Panc1 (cell line): Measurements from ENCODE around the gene TBC1D9B. TPM values are rescaled to one million over a fixed set of nuclear protein-coding genes. Genes with fewer than 3 reads are reported as not detected.

Experiments
- ATAC-seq: fragments of 200-7000 bp; cut with Tn5 transposase; 2 replicates; pipeline ENCODE4 v1.9.1; 2020; ENCODE audit warnings: mild to moderate bottlenecking, moderate library complexity
- BruUV-seq: library from RNA; stranded (reverse); fragments of 400-500 nt; replicated peaks from 2 replicates; lab custom pipeline; 2021; lab: Mats Ljungman, UMichigan
- CTCF ChIA-PET: fragments of 300-600 bp; sonication (Branson Sonifier 250); formaldehyde crosslinking; loops from one replicate; lab custom pipeline; 2022; ENCODE audit warnings: antibody characterized with exemption; lab: Charles Lee
- POLR2A ChIA-PET: fragments of 300-600 bp; sonication (Branson Sonifier 250); formaldehyde crosslinking; loops from one replicate; lab custom pipeline; 2022; ENCODE audit warnings: antibody characterized with exemption; lab: Charles Lee
- DNase-seq: peaks from one replicate; pipeline ENCODE4 v3.0.0-alpha.2; 2010; ENCODE audit warnings: low read depth, low spot score
- H3K27ac ChIP-seq: 2 replicates; pipeline ENCODE4 v1.5.1; 2011; ENCODE audit warnings: mild to moderate bottlenecking, low read length, inconsistent platforms
- H3K27me3 ChIP-seq: fragments of 200-500 bp; sonication (Bioruptor generic); 2 replicates; pipeline ENCODE4 v1.6.0; 2014; ENCODE audit warnings: low read length, inconsistent platforms; ENCODE audit not compliant: control insufficient read depth, insufficient read depth
- H3K36me3 ChIP-seq: fragments of 200-500 bp; sonication (Bioruptor generic); 2 replicates; pipeline ENCODE4 v1.5.1; 2014; ENCODE audit warnings: inconsistent platforms, mild to moderate bottlenecking, low read length, moderate library complexity; ENCODE audit not compliant: control insufficient read depth, insufficient read depth
- H3K4me1 ChIP-seq: 2 replicates; pipeline ENCODE4 v1.5.1; 2011; ENCODE audit warnings: inconsistent platforms, mild to moderate bottlenecking, low read length, moderate library complexity; ENCODE audit not compliant: control insufficient read depth, insufficient read depth
- H3K4me3 ChIP-seq, 2 experiments: 2 replicates each; pipeline ENCODE4 v1.5.1; 2011 to 2012; ENCODE audit warnings: low read depth in 2 of 2, low read length in 2 of 2, mild to moderate bottlenecking in 2 of 2, inconsistent platforms in 1 of 2, moderate library complexity in 1 of 2
- H3K9me3 ChIP-seq: fragments of 200-500 bp; sonication (Bioruptor generic); 2 replicates; pipeline ENCODE4 v1.5.1; 2014; ENCODE audit warnings: low read depth, mild to moderate bottlenecking, inconsistent platforms, low read length, moderate library complexity; ENCODE audit not compliant: control insufficient read depth, insufficient read depth
- POLR2AphosphoS5 ChIP-seq: IDR thresholded peaks from 2 replicates; pipeline ENCODE4 v1.6.1; 2012; ENCODE audit warnings: mild to moderate bottlenecking, low read depth, low read length, moderate library complexity
- SIN3A ChIP-seq: IDR thresholded peaks from 2 replicates; pipeline ENCODE4 v1.6.1; 2012; ENCODE audit warnings: low read depth, mild to moderate bottlenecking, low read length, moderate library complexity, borderline replicate concordance; ENCODE audit not compliant: insufficient read depth
- TCF7L2 ChIP-seq: IDR thresholded peaks from 2 replicates; pipeline ENCODE4 v1.6.1; 2011; ENCODE audit warnings: mild to moderate bottlenecking, low read depth, low read length, inconsistent platforms
- in situ Hi-C: cut with HindIII; loops from 2 replicates; pipeline ENCODE4 v1.10.0; 2016; ENCODE audit warnings: low sequenced_read_pairs, low pct_unique_long_range_greater_than_20kb
- intact Hi-C: fragments of 100-400 bp; cut with micrococcal nuclease; formaldehyde crosslinking; loops from one replicate; pipeline ENCODE4 v1.10.0; 2022; ENCODE audit not compliant: unreplicated experiment
- total RNA-seq: library from RNA; stranded (reverse); gene quantifications from one replicate; pipeline ENCODE4 v1.2.1, GENCODE V29; 2021; ENCODE audit not compliant: unreplicated experiment
- TF ChIP-seq, protein P1 (sequence below): fragments of 450-650 bp; IDR thresholded peaks from 2 replicates; pipeline ENCODE4 v1.5.1; 2017; ENCODE audit warnings: mild to moderate bottlenecking
- TF ChIP-seq, protein P2 (sequence below), 2 experiments: IDR thresholded peaks; 2 replicates each; pipeline ENCODE4 v1.6.1; 2011 to 2012; ENCODE audit warnings: low read depth in 2 of 2, control low read depth in 1 of 2, low read length in 1 of 2, mild to moderate bottlenecking in 1 of 2, moderate library complexity in 1 of 2; ENCODE audit not compliant: insufficient read depth in 1 of 2

Gene TBC1D9B
- total RNA-seq, 1 experiment from 2014 or later = 131 TPM

DNA sequence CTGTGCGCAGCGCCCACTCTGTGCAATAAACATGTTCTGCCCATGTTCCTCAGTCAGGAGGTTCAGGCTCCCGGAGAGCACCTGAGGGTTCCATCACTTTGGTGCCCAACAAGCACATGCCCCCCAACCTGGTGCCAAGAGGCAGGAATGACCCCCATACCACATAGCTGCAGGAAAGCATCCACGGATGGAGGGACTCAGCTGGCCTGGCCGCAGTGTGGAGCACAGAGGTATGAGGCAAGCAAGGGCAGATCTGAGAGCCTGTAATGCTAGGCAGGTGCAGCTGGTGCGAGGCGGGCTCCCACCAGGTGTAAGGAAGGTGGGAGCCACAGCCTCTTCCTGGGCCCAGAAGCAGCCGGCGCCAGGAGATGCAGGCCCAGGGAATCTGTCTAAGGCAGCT is 44.8 kb downstream of the TBC1D9B start:
- ATAC-seq (no peak), DNase-seq (no peak)
- in situ Hi-C loops = no loop called here
- no peak overlapping the region for H3K27ac ChIP-seq
- intact Hi-C loops = no loop called here
- H3K9me3 ChIP-seq = no peaks in the 10 kb centered on the region
- no peaks in the 10 kb centered on the region for H3K27me3 ChIP-seq
- H3K4me3 ChIP-seq = no peak overlapping the region
- H3K4me1 ChIP-seq = peaks cover 6% of the 10 kb centered on the region
- no TSS peak for BruUV-seq
- TF ChIP-seq TCF7L2 (no peak), SIN3A (no peak), POLR2AphosphoS5 (no peak)
- TF ChIP-seq, protein P1, sequence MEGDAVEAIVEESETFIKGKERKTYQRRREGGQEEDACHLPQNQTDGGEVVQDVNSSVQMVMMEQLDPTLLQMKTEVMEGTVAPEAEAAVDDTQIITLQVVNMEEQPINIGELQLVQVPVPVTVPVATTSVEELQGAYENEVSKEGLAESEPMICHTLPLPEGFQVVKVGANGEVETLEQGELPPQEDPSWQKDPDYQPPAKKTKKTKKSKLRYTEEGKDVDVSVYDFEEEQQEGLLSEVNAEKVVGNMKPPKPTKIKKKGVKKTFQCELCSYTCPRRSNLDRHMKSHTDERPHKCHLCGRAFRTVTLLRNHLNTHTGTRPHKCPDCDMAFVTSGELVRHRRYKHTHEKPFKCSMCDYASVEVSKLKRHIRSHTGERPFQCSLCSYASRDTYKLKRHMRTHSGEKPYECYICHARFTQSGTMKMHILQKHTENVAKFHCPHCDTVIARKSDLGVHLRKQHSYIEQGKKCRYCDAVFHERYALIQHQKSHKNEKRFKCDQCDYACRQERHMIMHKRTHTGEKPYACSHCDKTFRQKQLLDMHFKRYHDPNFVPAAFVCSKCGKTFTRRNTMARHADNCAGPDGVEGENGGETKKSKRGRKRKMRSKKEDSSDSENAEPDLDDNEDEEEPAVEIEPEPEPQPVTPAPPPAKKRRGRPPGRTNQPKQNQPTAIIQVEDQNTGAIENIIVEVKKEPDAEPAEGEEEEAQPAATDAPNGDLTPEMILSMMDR = no peak
- TF ChIP-seq, protein P2, sequence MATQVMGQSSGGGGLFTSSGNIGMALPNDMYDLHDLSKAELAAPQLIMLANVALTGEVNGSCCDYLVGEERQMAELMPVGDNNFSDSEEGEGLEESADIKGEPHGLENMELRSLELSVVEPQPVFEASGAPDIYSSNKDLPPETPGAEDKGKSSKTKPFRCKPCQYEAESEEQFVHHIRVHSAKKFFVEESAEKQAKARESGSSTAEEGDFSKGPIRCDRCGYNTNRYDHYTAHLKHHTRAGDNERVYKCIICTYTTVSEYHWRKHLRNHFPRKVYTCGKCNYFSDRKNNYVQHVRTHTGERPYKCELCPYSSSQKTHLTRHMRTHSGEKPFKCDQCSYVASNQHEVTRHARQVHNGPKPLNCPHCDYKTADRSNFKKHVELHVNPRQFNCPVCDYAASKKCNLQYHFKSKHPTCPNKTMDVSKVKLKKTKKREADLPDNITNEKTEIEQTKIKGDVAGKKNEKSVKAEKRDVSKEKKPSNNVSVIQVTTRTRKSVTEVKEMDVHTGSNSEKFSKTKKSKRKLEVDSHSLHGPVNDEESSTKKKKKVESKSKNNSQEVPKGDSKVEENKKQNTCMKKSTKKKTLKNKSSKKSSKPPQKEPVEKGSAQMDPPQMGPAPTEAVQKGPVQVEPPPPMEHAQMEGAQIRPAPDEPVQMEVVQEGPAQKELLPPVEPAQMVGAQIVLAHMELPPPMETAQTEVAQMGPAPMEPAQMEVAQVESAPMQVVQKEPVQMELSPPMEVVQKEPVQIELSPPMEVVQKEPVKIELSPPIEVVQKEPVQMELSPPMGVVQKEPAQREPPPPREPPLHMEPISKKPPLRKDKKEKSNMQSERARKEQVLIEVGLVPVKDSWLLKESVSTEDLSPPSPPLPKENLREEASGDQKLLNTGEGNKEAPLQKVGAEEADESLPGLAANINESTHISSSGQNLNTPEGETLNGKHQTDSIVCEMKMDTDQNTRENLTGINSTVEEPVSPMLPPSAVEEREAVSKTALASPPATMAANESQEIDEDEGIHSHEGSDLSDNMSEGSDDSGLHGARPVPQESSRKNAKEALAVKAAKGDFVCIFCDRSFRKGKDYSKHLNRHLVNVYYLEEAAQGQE (IDR thresholded peaks at IDR 0.05; ENCODE audit: insufficient read depth in 1 of 2, low read depth in 2 of 2, low read length in 1 of 2) = no peak
- CTCF ChIA-PET = no interaction called here
- POLR2A ChIA-PET = no interaction called here
- no peaks in the 10 kb centered on the region; the same call in 1 of the 2 replicates for H3K36me3 ChIP-seq

DNA sequence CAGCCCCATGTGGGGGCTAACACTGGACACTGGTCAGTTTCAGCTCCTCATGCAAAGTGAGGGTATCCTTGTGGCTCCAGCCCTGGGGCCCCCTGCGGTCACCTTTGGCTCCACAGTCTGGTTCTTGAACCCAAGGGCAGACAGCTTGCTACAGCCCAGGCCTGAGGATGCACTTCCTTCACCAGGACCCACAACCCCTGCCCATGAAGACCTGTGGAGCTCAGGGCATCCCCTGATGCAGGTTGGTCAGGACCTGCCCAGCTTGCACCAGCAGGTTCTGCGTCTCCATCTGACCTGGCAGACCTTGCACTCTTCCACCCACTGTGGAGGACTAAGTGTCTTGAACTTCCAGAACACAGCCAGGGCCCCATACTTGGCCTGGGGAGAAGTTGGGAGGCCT is 45.4 kb downstream of the TBC1D9B start:
- in situ Hi-C loops (no loop called here), intact Hi-C loops (no loop called here)
- BruUV-seq = TSS peak; percentile 66
- no peaks in the 10 kb centered on the region; the same call in 1 of the 2 replicates for H3K36me3 ChIP-seq
- CTCF ChIA-PET = no interaction called here
- peaks cover 9% of the 10 kb centered on the region for H3K4me1 ChIP-seq
- no peak overlapping the region for H3K27ac ChIP-seq
- ATAC-seq (no peak), DNase-seq (no peak)
- H3K4me3 ChIP-seq = no peak overlapping the region
- H3K27me3 ChIP-seq = no peaks in the 10 kb centered on the region
- H3K9me3 ChIP-seq = no peaks in the 10 kb centered on the region
- TF ChIP-seq TCF7L2 = no peak
- TF ChIP-seq, protein P2 (IDR thresholded peaks at IDR 0.05; ENCODE audit: insufficient read depth in 1 of 2, low read depth in 2 of 2, low read length in 1 of 2) = no peak
- no peak for TF ChIP-seq SIN3A
- TF ChIP-seq, protein P1 = no peak
- TF ChIP-seq POLR2AphosphoS5 = no peak
- POLR2A ChIA-PET = no interaction called here
